ENCODE measurements around the gene COMT.

Gene COMT

DNA sequence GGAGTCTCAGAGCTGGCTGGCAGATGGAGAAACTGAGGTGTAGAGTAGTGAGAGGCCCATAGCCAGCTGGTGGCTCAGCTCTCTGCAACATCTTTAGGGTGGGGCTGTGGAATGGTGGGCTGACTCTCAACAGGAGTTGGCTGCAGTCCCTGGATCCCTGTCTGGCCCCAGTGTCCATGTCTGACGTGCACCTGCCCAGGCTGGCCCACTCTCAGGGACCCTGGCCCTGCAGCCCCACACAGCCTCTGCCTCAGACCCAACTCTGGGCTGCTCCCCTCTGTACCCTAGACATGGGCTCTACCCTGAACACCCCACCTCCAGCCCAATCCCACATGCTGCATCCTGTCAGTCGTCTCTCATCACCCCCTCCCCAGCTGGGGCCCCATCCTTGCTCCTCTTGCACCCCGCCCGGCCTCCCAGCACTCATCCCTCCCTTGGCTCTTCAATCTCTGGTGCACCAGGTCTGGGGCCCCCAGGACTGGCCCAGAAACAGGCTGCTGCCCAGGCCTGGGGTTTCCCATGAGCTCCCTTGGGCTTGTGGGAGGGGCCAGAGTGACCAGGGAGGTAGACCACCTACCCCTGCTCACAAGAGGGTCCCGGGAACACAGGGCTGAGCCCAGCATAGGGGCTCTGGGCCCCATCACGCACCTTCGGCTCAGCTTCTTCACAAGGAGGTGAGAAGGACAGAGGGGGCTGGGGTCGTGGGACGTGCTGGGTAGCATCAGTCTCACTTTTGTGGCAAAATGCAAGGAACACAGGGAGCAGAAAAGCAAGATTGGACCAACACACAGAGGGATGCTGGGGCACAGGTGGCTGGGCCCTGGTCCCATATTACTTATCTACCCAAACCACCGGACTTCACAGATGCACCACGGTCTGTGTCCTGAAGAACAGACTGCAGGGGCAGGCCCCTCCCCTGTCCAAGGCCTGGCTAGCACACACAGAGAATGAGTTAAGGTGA is 43.6 kb downstream of the COMT start:
- no peak for FAIRE-seq
- DNase-seq (ENCODE audit: insufficient read length, low spot score): no peak
- TF ChIP-seq, protein P1, sequence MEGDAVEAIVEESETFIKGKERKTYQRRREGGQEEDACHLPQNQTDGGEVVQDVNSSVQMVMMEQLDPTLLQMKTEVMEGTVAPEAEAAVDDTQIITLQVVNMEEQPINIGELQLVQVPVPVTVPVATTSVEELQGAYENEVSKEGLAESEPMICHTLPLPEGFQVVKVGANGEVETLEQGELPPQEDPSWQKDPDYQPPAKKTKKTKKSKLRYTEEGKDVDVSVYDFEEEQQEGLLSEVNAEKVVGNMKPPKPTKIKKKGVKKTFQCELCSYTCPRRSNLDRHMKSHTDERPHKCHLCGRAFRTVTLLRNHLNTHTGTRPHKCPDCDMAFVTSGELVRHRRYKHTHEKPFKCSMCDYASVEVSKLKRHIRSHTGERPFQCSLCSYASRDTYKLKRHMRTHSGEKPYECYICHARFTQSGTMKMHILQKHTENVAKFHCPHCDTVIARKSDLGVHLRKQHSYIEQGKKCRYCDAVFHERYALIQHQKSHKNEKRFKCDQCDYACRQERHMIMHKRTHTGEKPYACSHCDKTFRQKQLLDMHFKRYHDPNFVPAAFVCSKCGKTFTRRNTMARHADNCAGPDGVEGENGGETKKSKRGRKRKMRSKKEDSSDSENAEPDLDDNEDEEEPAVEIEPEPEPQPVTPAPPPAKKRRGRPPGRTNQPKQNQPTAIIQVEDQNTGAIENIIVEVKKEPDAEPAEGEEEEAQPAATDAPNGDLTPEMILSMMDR (IDR thresholded peaks at IDR 0.05; ENCODE audit: insufficient read depth, missing control alignments): no peak

DNA sequence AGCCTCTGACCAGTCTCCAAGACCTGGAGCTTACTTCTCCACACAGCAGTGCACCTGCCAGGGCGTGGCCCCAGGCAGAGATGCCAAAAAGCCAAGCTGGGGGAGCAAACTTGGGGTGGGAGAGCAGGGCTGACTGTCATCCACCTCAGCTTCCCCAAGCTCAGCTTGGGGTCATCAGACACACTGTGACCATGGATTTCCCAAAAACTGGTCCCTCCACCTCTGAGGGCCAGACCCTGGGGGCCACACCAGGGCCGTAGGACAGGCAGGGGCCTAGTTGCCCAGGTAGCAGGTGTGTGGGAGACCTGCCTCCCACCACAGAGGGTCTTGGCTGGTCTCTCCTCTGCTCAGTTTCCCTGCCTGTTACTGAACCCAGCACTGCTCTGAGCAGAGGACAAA is 44.4 kb downstream of the COMT start:
- FAIRE-seq: no peak
- no peak for DNase-seq (ENCODE audit: insufficient read length, low spot score)
- TF ChIP-seq, protein P1 (IDR thresholded peaks at IDR 0.05; ENCODE audit: insufficient read depth, missing control alignments): no peak

DNA sequence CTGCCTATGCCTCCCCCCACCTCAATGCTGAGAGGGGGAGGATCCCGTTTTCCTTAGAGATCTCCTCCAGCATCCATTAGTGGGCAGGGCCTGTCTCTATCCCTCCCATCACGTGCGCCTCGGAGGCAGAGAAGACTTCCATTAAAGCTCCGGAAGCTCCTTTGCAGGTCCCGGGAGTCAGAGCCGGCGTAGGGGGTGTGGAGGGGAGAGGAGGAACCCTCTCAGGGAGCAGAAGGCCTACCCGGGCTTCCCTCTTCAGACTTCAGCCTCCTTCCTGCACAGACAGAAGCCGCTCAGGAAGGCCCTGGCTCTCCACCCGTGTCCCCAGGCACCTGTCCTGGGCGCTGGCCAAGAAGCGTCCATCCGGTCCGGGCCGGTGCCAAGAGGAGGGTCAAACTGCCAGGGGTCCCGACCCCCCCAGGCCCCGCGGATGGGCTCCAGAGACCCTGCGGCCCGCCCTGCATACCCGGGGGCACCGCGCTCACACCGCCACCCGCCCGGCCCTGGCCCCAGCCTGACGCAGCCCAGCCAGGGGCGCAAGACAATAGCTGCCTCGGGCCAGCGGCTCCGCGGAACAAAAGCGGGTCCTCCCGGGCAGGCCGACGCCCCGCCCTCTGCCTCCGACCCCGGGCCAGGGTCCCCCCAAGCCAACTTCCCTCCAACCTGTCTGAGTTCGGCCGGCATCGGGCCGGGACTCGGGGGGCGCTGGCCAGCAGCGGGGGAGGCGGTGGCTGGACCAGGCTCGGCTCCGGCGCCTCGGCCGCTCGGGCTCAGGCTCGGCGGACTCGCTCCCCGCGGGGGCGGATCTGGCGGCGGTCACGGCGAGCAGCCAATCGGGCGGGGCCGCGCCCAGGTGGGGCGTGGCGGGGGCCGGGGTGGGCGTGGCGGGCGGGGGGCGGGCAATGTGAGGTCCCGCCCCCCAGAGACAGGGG is 45.1 kb downstream of the COMT start:
- TF ChIP-seq, protein P1 (IDR thresholded peaks at IDR 0.05; ENCODE audit: insufficient read depth, missing control alignments): no peak
- no peak for FAIRE-seq
- DNase-seq (ENCODE audit: insufficient read length, low spot score): peak; percentile 97

DNA sequence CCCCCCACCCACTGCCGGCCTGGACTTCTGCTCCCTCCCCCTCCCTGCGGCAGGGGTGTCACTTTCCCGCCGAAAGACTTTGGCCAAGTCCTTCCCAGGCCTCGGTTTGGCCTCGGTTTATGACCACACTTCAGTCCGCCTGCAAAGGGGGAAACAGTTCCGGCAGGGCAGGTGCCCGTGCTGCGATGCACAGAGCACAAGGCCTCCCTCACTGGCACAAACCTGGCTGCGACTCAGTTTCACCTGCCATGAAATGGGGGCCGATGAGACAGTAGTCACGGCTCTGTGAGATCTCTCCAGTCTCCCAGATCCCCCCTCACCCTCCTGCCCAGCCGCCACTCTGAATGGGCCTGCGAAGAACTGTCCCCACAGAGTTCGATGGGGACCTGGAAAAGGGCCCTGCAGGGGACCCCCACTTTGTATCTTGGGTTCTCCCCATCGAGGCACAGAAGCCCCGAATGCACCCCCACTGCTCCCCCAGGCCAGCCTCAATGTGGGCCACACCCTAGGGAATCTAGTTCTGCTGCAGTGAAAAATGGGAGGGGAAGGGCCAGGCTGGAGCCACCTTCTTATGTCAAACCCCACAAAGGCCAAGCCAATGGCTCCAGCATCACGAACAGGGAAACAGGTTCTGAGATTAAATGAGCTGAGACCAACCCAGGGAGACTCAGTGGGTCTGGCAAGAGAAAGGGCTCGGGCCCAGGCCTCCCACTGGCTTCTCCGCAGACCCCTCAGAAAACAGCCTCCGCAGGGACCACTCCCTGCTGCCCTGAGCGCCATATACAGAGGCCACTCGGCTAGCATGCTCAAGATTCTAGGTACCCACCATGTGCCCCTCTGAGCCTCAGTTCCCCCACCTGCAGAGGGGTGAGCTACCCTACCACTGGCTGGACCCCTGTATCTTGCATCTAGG is 46.1 kb downstream of the COMT start:
- TF ChIP-seq, protein P1 (IDR thresholded peaks at IDR 0.05; ENCODE audit: insufficient read depth, missing control alignments): no peak
- DNase-seq (ENCODE audit: insufficient read length, low spot score): no peak
- FAIRE-seq: no peak

DNA sequence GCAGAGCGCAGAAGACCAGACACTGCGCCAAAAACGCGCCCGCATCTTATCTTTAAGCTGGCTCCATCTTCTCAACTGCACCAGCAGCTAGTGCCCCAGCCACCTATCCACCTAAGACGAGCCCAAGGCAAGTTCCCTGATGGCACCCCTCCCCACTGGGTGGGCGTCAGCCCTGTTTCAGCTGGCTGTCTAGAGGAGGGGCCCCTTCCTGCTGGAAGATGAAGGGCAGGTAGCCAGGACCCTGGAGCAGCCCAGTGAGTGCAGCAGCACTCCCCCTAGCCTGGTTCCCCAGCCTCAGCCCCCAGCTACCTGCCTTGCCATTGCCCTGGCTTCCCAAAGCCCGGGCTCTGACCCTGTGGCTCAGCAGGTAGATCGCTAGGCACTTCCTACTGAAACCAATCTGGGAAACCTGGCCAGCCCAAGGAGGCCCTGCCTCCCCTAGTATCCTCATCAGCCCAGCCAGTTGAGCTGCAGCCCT is 46.8 kb downstream of the COMT start:
- FAIRE-seq (no peak), DNase-seq (ENCODE audit: insufficient read length, low spot score) (no peak)
- TF ChIP-seq, protein P1 (IDR thresholded peaks at IDR 0.05; ENCODE audit: insufficient read depth, missing control alignments): no peak

DNA sequence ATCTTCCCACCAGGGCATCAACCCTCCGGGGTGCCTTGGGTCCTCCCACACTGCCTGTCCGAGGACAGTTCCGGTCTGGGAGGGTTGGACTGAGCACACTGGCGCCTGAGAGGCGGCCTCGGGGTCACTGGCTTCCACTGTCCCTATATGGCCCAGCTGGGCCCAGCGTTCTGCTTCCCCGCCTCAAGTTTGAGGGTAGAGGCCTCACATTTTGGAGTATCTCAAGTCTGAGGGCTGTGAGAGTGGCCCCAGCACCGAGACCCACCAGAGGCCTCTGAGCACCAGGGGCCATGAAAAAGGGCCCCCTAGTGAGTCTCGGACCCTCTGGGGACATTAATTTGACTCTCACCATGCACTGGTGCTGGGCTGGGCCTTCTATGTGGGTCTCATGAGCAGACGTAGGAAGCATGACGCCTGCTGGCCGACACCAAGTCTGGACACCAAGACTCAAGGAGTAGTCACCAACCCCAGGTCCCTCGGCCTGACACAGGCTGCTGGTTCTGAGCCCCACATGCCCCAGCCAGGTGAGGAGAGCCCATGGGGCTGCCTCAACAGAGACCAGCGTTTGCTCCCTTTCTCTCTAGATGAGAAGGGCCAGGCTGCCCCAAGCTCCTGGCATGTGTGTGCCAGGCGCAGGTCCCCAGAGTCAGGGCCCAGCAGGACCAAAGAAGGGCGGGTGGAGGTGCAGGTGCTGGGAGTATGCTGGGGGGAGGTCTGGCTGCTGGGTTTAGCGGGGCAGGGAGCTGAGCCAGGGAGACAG is 47.6 kb downstream of the COMT start:
- no peak for FAIRE-seq
- TF ChIP-seq, protein P1 (IDR thresholded peaks at IDR 0.05; ENCODE audit: insufficient read depth, missing control alignments): no peak
- DNase-seq (ENCODE audit: insufficient read length, low spot score): no peak
